IMR-90 (cell line): Measurements from ENCODE around the gene AQP1. TPM values are rescaled to one million over a fixed set of nuclear protein-coding genes. Genes with fewer than 3 reads are reported as not detected.

ENCODE experiments used
- ATAC-seq: fragments of 200-7000 bp; cut with Tn5 transposase; 2 replicates; pipeline ENCODE4 v1.9.1; 2020; ENCODE audit warnings: low read depth, mild to moderate bottlenecking, moderate library complexity
- BruUV-seq: library from RNA; stranded (reverse); fragments of 400-500 nt; replicated peaks from 2 replicates; lab custom pipeline; 2021; lab: Mats Ljungman, UMichigan
- CTCF ChIA-PET: fragments of 300-600 bp; formaldehyde crosslinking; extraction: SDS; loops from one replicate; lab custom pipeline; 2021; ENCODE audit warnings: antibody characterized with exemption; lab: Yijun Ruan, JAX
- POLR2A ChIA-PET: fragments of 300-600 bp; sonication (Branson Sonifier 250); formaldehyde crosslinking; loops from one replicate; lab custom pipeline; 2022; ENCODE audit warnings: antibody characterized with exemption; ENCODE audit not compliant: unreplicated experiment; lab: Charles Lee
- DNase-seq: peaks from one replicate; pipeline ENCODE4 v3.0.0; 2013
- H2AFZ ChIP-seq: replicated peaks from 2 replicates; pipeline ENCODE3; 2013; ENCODE audit warnings: low read length, mild to moderate bottlenecking; ENCODE audit not compliant: poor library complexity
- H2AK5ac ChIP-seq: 2 replicates; pipeline ENCODE4 v1.6.1; 2013; ENCODE audit warnings: low read depth, low read length, inconsistent platforms
- H2AK9ac ChIP-seq: replicated peaks from 2 replicates; pipeline ENCODE3; 2013; ENCODE audit warnings: mild to moderate bottlenecking, low read depth, low read length, moderate library complexity; ENCODE audit not compliant: poor library complexity
- H2BK120ac ChIP-seq: 2 replicates; pipeline ENCODE4 v1.6.1; 2013; ENCODE audit warnings: low read depth, low read length, inconsistent platforms
- H2BK15ac ChIP-seq: 3 replicates; pipeline ENCODE4 v1.6.1; 2013; ENCODE audit warnings: low read depth, low read length, inconsistent platforms
- H2BK20ac ChIP-seq: 2 replicates; pipeline ENCODE4 v1.6.1; 2013; ENCODE audit warnings: low read depth, mild to moderate bottlenecking, inconsistent platforms, low read length, moderate library complexity
- H2BK5ac ChIP-seq: 2 replicates; pipeline ENCODE4 v1.6.1; 2013; ENCODE audit warnings: mild to moderate bottlenecking, low read depth, low read length, inconsistent platforms; ENCODE audit not compliant: poor library complexity, severe bottlenecking
- H3K14ac ChIP-seq: replicated peaks from 2 replicates; pipeline ENCODE4 v1.6.1; 2013; ENCODE audit warnings: low read depth, low read length, inconsistent platforms
- H3K18ac ChIP-seq: 2 replicates; pipeline ENCODE4 v1.6.1; 2013; ENCODE audit warnings: low read depth, low read length, control low read depth
- H3K23ac ChIP-seq: 2 replicates; pipeline ENCODE4 v1.6.1; 2013; ENCODE audit warnings: low read depth, low read length, inconsistent platforms
- H3K27ac ChIP-seq: 2 replicates; pipeline ENCODE4 v1.5.1; 2013; ENCODE audit warnings: mild to moderate bottlenecking, control low read depth, low read length; ENCODE audit not compliant: insufficient read depth
- H3K27me3 ChIP-seq: 2 replicates; pipeline ENCODE4 v1.6.1; 2013; ENCODE audit warnings: low read length; ENCODE audit not compliant: control insufficient read depth, insufficient read depth
- H3K36me3 ChIP-seq: 2 replicates; pipeline ENCODE4 v1.6.1; 2013; ENCODE audit warnings: low read length, mixed read lengths; ENCODE audit not compliant: control insufficient read depth, insufficient read depth
- H3K4ac ChIP-seq: 2 replicates; pipeline ENCODE4 v1.6.1; 2013; ENCODE audit warnings: low read depth, low read length, inconsistent platforms
- H3K4me1 ChIP-seq: 2 replicates; pipeline ENCODE4 v1.6.1; 2013; ENCODE audit warnings: low read length, mixed read lengths; ENCODE audit not compliant: control insufficient read depth, insufficient read depth
- H3K4me2 ChIP-seq: 2 replicates; pipeline ENCODE4 v1.6.1; 2013; ENCODE audit warnings: low read depth, mild to moderate bottlenecking, control low read depth, low read length, moderate library complexity
- H3K4me3 ChIP-seq: 2 replicates; pipeline ENCODE4 v1.5.1; 2013; ENCODE audit warnings: low read depth, mild to moderate bottlenecking, control low read depth, low read length, moderate library complexity; ENCODE audit not compliant: insufficient read depth
- H3K56ac ChIP-seq: 2 replicates; pipeline ENCODE4 v1.6.1; 2013; ENCODE audit warnings: low read length, inconsistent platforms; ENCODE audit not compliant: insufficient read depth; ENCODE audit errors: extremely low read depth
- H3K79me1 ChIP-seq, 2 experiments: 2 replicates each; pipeline ENCODE4 v1.6.1; 2013; ENCODE audit warnings: low read length in 2 of 2, inconsistent platforms in 1 of 2, low read depth in 1 of 2
- H3K9ac ChIP-seq: 2 replicates; pipeline ENCODE4 v1.6.1; 2013; ENCODE audit warnings: low read depth, low read length, control low read depth
- H3K9me1 ChIP-seq: 2 replicates; pipeline ENCODE4 v1.6.1; 2013; ENCODE audit warnings: low read length, inconsistent platforms; ENCODE audit not compliant: insufficient read depth
- H3K9me3 ChIP-seq: 2 replicates; pipeline ENCODE4 v1.6.1; 2013; ENCODE audit warnings: low read length; ENCODE audit not compliant: control insufficient read depth, insufficient read depth
- H4K20me1 ChIP-seq: 2 replicates; pipeline ENCODE4 v1.6.1; 2013; ENCODE audit warnings: low read length, inconsistent platforms; ENCODE audit not compliant: insufficient read depth
- H4K5ac ChIP-seq: 2 replicates; pipeline ENCODE4 v1.6.1; 2013; ENCODE audit warnings: mild to moderate bottlenecking, low read depth, low read length, control low read depth
- H4K8ac ChIP-seq, 2 experiments: 2 replicates each; pipeline ENCODE4 v1.6.1; 2013; ENCODE audit warnings: low read depth in 2 of 2, low read length in 2 of 2, control low read depth in 1 of 2, inconsistent platforms in 1 of 2
- H4K91ac ChIP-seq: 2 replicates; pipeline ENCODE4 v1.6.1; 2013; ENCODE audit warnings: low read depth, low read length, inconsistent platforms; ENCODE audit not compliant: insufficient read depth
- BHLHE40 ChIP-seq: fragments of 150-350 bp; IDR thresholded peaks from 2 replicates; pipeline ENCODE4 v1.6.1; 2016; ENCODE audit warnings: mild to moderate bottlenecking, low read depth, low read length
- CEBPB ChIP-seq: IDR thresholded peaks from 2 replicates; pipeline ENCODE4 v1.6.1; 2012; ENCODE audit warnings: low read depth, low read length, improper control_type of control experiment
- CHD1 ChIP-seq: IDR thresholded peaks from 2 replicates; pipeline ENCODE4 v1.6.1; 2012; ENCODE audit warnings: low read depth, low read length, improper control_type of control experiment
- FOS ChIP-seq: fragments of 150-350 bp; IDR thresholded peaks from 2 replicates; pipeline ENCODE4 v1.6.1; 2016; ENCODE audit warnings: low read depth, low read length
- MAFK ChIP-seq: IDR thresholded peaks from 2 replicates; pipeline ENCODE4 v1.6.1; 2012; ENCODE audit warnings: low read depth, low read length, improper control_type of control experiment
- MAZ ChIP-seq: IDR thresholded peaks from 2 replicates; pipeline ENCODE4 v1.6.1; 2012; ENCODE audit warnings: low read depth, mild to moderate bottlenecking, low read length, improper control_type of control experiment, moderate library complexity, borderline replicate concordance
- MXI1 ChIP-seq: IDR thresholded peaks from 2 replicates; pipeline ENCODE4 v1.6.1; 2012; ENCODE audit warnings: low read depth, mild to moderate bottlenecking, low read length, moderate library complexity, borderline replicate concordance
- NFE2L2 ChIP-seq: fragments of 150-350 bp; IDR thresholded peaks from 2 replicates; pipeline ENCODE4 v1.6.1; 2016; ENCODE audit warnings: low read depth, mild to moderate bottlenecking, low read length
- POLR2A ChIP-seq: IDR thresholded peaks from 2 replicates; pipeline ENCODE4 v1.6.1; 2012; ENCODE audit warnings: mild to moderate bottlenecking, low read depth, low read length
- RAD21 ChIP-seq: IDR thresholded peaks from 2 replicates; pipeline ENCODE4 v1.6.1; 2012; ENCODE audit warnings: low read length, improper control_type of control experiment
- RCOR1 ChIP-seq: IDR thresholded peaks from 2 replicates; pipeline ENCODE4 v1.6.1; 2012; ENCODE audit warnings: mild to moderate bottlenecking, low read length, improper control_type of control experiment; ENCODE audit not compliant: insufficient replicate concordance
- RFX5 ChIP-seq: IDR thresholded peaks from 2 replicates; pipeline ENCODE4 v1.8.0; 2012; ENCODE audit warnings: low read depth, mild to moderate bottlenecking, low read length, moderate library complexity
- SMC3 ChIP-seq: fragments of 150-350 bp; IDR thresholded peaks from 2 replicates; pipeline ENCODE4 v1.6.1; 2016; ENCODE audit warnings: low read depth, mild to moderate bottlenecking, antibody characterized with exemption, low read length, moderate library complexity
- WGBS, 2 experiments: methylation state at CpG; one replicate each; pipeline versions ENCODE4 v1.1.5 to v1.1.7; 2013; ENCODE audit warnings: missing lambda C conversion rate in 2 of 2; ENCODE audit not compliant: insufficient read length in 1 of 2; ENCODE audit errors: extremely low coverage in 2 of 2; 5-methylcytosine and 5-hydroxymethylcytosine counted together
- dilution Hi-C: fragments of 300-500 bp; cut with HindIII; formaldehyde crosslinking; loops from one replicate; pipeline ENCODE4 v1.14.3; 2018; ENCODE audit warnings: low sequenced_read_pairs; ENCODE audit not compliant: unreplicated experiment
- in situ Hi-C: fragments of 300-500 bp; cut with MboI; formaldehyde crosslinking; loops from 3 replicates; pipeline ENCODE4 v1.14.3; 2019; ENCODE audit warnings: low sequenced_read_pairs, inconsistent platforms, mixed read lengths
- intact Hi-C: fragments of 100-400 bp; cut with micrococcal nuclease; formaldehyde crosslinking; loops from 2 replicates; pipeline ENCODE4 v1.10.0; 2022
- polyA plus RNA-seq, 3 experiments: library from polyadenylated mRNA; depleted of rRNA; stranded (reverse); fragments of >200 nt; gene quantifications; 2 replicates each; pipeline ENCODE4 v1.2.3, GENCODE V29; 2012; ENCODE audit warnings: low replicate concordance in 1 of 3
- total RNA-seq: library from RNA; depleted of rRNA; stranded (reverse); fragments of >200 nt; gene quantifications from 2 replicates; pipeline ENCODE4 v1.2.3, GENCODE V29; 2012
- TF ChIP-seq, protein P1 (sequence below): conservative IDR thresholded peaks from 2 replicates; pipeline ENCODE4 v1.5.1; 2012; ENCODE audit warnings: mild to moderate bottlenecking, low read depth, low read length, improper control_type of control experiment
- TF ChIP-seq, protein P2 (sequence below): fragments of 150-350 bp; IDR thresholded peaks from 2 replicates; pipeline ENCODE4 v1.6.1; 2016; ENCODE audit warnings: low read depth, mild to moderate bottlenecking, low read length, moderate library complexity, borderline replicate concordance
- TF ChIP-seq, protein P3 (sequence below): fragments of 150-350 bp; IDR thresholded peaks from 2 replicates; pipeline ENCODE4 v1.6.1; 2017; ENCODE audit warnings: mild to moderate bottlenecking, antibody characterized with exemption, low read length, low read depth

Gene AQP1
- total and polyA plus RNA-seq, 2 of the 4 experiments (the other 2 are of a cell fraction) = 0.18 to 0.39 TPM

DNA sequence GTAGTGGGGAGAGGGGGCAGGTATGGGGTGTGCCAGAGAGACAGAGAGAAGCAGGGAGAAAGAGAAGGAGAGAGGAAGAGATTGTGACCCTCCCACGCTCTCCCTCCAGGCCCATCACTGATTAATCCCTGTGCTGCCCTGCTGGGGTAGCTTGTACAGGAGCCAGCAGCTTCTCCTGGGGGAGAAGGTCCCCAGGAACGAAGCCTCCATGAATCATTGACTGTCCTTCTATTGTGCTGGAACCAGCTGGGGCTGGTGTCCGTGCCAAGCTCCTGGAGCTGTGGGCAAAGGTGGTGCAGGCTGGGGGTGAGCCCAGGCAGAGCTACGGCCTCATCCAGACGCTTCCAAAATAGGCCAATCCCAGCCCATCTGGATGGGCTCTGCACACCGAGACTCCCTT, 20.9 kb downstream of the AQP1 start:
- intact Hi-C loops = no loop called here

More for the DNA sequence above, 20.9 kb downstream of the AQP1 start:
- no peak overlapping the region for H3K4me3 ChIP-seq
- POLR2A ChIA-PET = no interaction called here
- 74% methylated on average over 3 of the region's 6 CpGs; no CpG with 5 or more reads in 1 of the 2 experiments for WGBS, 2 experiments
- H3K9me3 ChIP-seq = no peaks in the 10 kb centered on the region
- no TSS peak for BruUV-seq
- TF ChIP-seq, protein P1, sequence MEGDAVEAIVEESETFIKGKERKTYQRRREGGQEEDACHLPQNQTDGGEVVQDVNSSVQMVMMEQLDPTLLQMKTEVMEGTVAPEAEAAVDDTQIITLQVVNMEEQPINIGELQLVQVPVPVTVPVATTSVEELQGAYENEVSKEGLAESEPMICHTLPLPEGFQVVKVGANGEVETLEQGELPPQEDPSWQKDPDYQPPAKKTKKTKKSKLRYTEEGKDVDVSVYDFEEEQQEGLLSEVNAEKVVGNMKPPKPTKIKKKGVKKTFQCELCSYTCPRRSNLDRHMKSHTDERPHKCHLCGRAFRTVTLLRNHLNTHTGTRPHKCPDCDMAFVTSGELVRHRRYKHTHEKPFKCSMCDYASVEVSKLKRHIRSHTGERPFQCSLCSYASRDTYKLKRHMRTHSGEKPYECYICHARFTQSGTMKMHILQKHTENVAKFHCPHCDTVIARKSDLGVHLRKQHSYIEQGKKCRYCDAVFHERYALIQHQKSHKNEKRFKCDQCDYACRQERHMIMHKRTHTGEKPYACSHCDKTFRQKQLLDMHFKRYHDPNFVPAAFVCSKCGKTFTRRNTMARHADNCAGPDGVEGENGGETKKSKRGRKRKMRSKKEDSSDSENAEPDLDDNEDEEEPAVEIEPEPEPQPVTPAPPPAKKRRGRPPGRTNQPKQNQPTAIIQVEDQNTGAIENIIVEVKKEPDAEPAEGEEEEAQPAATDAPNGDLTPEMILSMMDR = no peak
- TF ChIP-seq BHLHE40 (no peak), CHD1 (no peak), NFE2L2 (no peak), MXI1 (no peak), CEBPB (no peak), RAD21 (no peak), FOS (no peak), MAFK (no peak), SMC3 (no peak), RCOR1 (no peak), MAZ (no peak), RFX5 (no peak), POLR2A (no peak)
- TF ChIP-seq, protein P2, sequence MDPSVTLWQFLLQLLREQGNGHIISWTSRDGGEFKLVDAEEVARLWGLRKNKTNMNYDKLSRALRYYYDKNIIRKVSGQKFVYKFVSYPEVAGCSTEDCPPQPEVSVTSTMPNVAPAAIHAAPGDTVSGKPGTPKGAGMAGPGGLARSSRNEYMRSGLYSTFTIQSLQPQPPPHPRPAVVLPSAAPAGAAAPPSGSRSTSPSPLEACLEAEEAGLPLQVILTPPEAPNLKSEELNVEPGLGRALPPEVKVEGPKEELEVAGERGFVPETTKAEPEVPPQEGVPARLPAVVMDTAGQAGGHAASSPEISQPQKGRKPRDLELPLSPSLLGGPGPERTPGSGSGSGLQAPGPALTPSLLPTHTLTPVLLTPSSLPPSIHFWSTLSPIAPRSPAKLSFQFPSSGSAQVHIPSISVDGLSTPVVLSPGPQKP = no peak
- TF ChIP-seq, protein P3, sequence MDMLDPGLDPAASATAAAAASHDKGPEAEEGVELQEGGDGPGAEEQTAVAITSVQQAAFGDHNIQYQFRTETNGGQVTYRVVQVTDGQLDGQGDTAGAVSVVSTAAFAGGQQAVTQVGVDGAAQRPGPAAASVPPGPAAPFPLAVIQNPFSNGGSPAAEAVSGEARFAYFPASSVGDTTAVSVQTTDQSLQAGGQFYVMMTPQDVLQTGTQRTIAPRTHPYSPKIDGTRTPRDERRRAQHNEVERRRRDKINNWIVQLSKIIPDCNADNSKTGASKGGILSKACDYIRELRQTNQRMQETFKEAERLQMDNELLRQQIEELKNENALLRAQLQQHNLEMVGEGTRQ = no peak
- H2BK20ac ChIP-seq = no peak overlapping the region
- H3K79me1 ChIP-seq = no peaks in the 10 kb centered on the region
- no peaks in the 10 kb centered on the region for H4K20me1 ChIP-seq
- CTCF ChIA-PET = no interaction called here
- H3K56ac ChIP-seq = no peak overlapping the region
- H2BK120ac ChIP-seq = no peak overlapping the region
- no peak overlapping the region for H2BK15ac ChIP-seq
- H3K4me2 ChIP-seq = no peak overlapping the region
- H2AK5ac ChIP-seq = no peak overlapping the region
- DNase-seq = no peak
- no peak overlapping the region for H2AK9ac ChIP-seq
- no peak overlapping the region for H2BK5ac ChIP-seq
- H3K27me3 ChIP-seq = peaks cover 24% of the 10 kb centered on the region
- in situ Hi-C loops (no loop called here), dilution Hi-C loops (no loop called here)
- H3K4me1 ChIP-seq = no peaks in the 10 kb centered on the region
- H3K27ac ChIP-seq = no peak overlapping the region
- no peaks in the 10 kb centered on the region for H3K9me1 ChIP-seq
- H3K36me3 ChIP-seq = no peaks in the 10 kb centered on the region
- no peak overlapping the region for H2AFZ ChIP-seq
- no peak overlapping the region for H4K91ac ChIP-seq
- no peak for ATAC-seq
- no peak overlapping the region for H3K9ac ChIP-seq
- H4K8ac ChIP-seq = no peak overlapping the region
- no peak overlapping the region for H3K14ac ChIP-seq
- H4K5ac ChIP-seq = no peak overlapping the region
- H3K23ac ChIP-seq = no peak overlapping the region
- H3K18ac ChIP-seq = no peak overlapping the region
- no peak overlapping the region; the same call in 1 of the 2 replicates for H3K4ac ChIP-seq
